Ovary (tissue), 9 donors: ENCODE measurements around the gene RMND5A. TPM values are rescaled to one million over a fixed set of nuclear protein-coding genes. Genes with fewer than 3 reads are reported as not detected.

Experiments used
- DNase-seq, 5 donors: peaks; one replicate each; pipeline ENCODE4 v3.0.0-alpha.2; 2019 to 2020
- H3K27ac ChIP-seq, 2 donors: fragments of 200-600 bp; one replicate each; pipeline versions ENCODE4 v1.5.1 to v1.8.0; 2019 to 2022
- H3K27me3 ChIP-seq: fragments of 200-600 bp; one replicate; pipeline ENCODE4 v1.8.0; 2022
- H3K36me3 ChIP-seq: fragments of 200-600 bp; sonication (generic); one replicate; pipeline ENCODE4 v1.5.1; 2019
- H3K4me1 ChIP-seq: one replicate; pipeline ENCODE4 v1.8.1; 2013; ENCODE audit warnings: mild to moderate bottlenecking, moderate library complexity; ENCODE audit not compliant: insufficient read depth
- H3K4me3 ChIP-seq: fragments of 200-600 bp; sonication (generic); one replicate; pipeline ENCODE4 v1.5.1; 2017
- H3K9me3 ChIP-seq, 2 donors: fragments of 200-600 bp in 1 of 2; sonication (generic) in 1 of 2; one replicate each; pipeline versions ENCODE4 v1.5.1 to v1.8.1; 2013 to 2019; ENCODE audit warnings: mild to moderate bottlenecking in 1 of 2, moderate library complexity in 1 of 2
- EP300 ChIP-seq: sonication (generic); formaldehyde crosslinking; IDR thresholded peaks from one replicate; pipeline ENCODE4 v1.6.1; 2017; ENCODE audit warnings: antibody characterized with exemption
- POLR2A ChIP-seq: fragments of 450-650 bp; IDR thresholded peaks from one replicate; pipeline ENCODE4 v1.6.1; 2017; ENCODE audit warnings: antibody characterized with exemption, mild to moderate bottlenecking, moderate library complexity
- WGBS, 3 donors: extraction: QIAGEN DNeasy Blood & Tissue Kit in 1 of 3; methylation state at CpG; one replicate each; pipeline versions ENCODE4 v1.1.5 to v1.1.7; 2013 to 2017; 5-methylcytosine and 5-hydroxymethylcytosine counted together
- intact Hi-C, 4 donors: fragments of 100-400 bp; cut with DNase I; formaldehyde crosslinking; loops; one replicate each; pipeline versions ENCODE4 v1.11.0 to v1.15.1; 2022 to 2023
- polyA plus RNA-seq, 2 donors: library from polyadenylated mRNA; stranded (reverse); fragments of 200-250 nt in 1 of 2; fragments of 350-450 nt in 1 of 2; fragmentation: Illumina TruSeq in 1 of 2; extraction: RNeasy Lipid Tissue Mini Kit (QIAGEN cat#74804) in 1 of 2; gene quantifications; one replicate each; pipeline ENCODE4 v1.2.3, GENCODE V29; 2013 to 2014
- total RNA-seq, 7 donors: library from RNA; depleted of rRNA in 2 of 7; stranded (reverse); fragments of >200 nt in 2 of 7; fragmentation: NEBNext Ultra II Directional in 3 of 7; extraction: Animal tissue kit (Norgen Biotek cat#: 25700) in 3 of 7; gene quantifications; one replicate each; pipeline versions ENCODE4 v1.1.0 to v1.2.4, GENCODE V29; 2016 to 2023
- TF ChIP-seq, protein P1 (sequence below), 3 donors: fragments of 450-650 bp in 2 of 3; fragments of 200-600 bp in 1 of 3; IDR thresholded peaks; one replicate each; pipeline versions ENCODE4 v1.5.1 to v1.8.0; 2016 to 2022; ENCODE audit warnings: antibody characterized with exemption in 3 of 3, mild to moderate bottlenecking in 1 of 3
- donor health status: DM: no; HTN: no; CAD: no; lungs with moderate emphysema.
- donor health status: DM: no; HTN: no; CAD: no.
- donor health status: Bipolar disorder and iron deficiency.
- donor health status: DM: yes; HTN: yes; CAD: no.
- donor health status: DM: no; HTN: no; CAD: no.
- donor health status: DM: yes; HTN: yes; CAD: no.

Gene RMND5A
- total and polyA plus RNA-seq, 9 donors, result 11.2 to 31.1 (median 26.4) TPM

DNA sequence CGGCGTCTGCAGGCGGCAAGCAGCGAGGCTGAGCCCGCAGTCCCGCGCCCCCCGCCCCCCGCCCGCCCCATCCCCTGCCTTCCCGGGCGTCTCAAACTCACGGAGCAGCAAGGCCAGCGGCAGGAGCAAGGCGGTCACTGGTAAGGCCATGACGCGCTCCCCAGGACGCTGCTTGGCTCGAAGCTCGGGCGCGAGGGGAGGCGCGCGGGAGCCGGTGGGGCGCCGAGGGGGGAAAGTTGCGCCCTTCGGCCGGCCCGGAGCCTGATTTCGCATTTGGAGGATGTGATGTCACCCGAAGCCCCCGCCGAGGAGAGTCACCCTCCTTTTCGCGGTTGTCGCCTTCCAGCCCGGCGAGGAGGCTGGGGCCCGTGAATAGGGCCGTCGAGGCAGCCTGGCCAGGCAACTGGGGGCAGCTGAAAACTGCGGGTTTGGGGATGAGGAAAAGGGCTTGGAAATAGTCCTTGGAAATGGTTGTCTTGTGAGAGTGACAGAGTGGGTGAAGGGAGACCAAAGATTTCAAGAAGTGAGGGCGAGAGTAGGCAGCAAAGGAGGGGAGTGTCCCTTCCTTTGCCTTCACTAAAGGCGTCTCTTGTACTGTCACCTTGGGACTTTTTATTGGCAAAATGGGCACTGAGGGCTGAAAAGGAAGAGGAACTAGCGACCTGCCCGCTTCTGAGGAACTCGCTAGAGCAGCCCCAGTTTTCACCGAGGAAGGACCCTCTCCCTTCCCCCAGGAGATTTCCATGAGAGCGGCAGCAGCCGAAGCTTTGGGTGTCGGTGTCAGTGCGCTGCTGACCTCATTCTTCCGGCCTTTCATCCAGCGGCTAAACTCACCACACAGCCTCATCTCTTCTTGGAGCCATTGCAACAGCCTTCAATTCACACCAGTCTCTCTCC lies 70.8 kb downstream of the RMND5A start, which contains the start of gene CD8A:
TSS of gene CD8A (minus strand) at position 238 of the 897 bp plus-strand sequence. CDS start at position 150, 88 bp downstream.
- no peaks in the 10 kb centered on the region for H3K36me3 ChIP-seq
- no peak within 1 kb of the TSS for H3K27ac ChIP-seq
- peaks cover 5% of the 10 kb centered on the region for H3K4me1 ChIP-seq
- H3K27me3 ChIP-seq, result peaks cover 4% of the 10 kb centered on the region
- no peak for TF ChIP-seq EP300
- TF ChIP-seq, protein P1, sequence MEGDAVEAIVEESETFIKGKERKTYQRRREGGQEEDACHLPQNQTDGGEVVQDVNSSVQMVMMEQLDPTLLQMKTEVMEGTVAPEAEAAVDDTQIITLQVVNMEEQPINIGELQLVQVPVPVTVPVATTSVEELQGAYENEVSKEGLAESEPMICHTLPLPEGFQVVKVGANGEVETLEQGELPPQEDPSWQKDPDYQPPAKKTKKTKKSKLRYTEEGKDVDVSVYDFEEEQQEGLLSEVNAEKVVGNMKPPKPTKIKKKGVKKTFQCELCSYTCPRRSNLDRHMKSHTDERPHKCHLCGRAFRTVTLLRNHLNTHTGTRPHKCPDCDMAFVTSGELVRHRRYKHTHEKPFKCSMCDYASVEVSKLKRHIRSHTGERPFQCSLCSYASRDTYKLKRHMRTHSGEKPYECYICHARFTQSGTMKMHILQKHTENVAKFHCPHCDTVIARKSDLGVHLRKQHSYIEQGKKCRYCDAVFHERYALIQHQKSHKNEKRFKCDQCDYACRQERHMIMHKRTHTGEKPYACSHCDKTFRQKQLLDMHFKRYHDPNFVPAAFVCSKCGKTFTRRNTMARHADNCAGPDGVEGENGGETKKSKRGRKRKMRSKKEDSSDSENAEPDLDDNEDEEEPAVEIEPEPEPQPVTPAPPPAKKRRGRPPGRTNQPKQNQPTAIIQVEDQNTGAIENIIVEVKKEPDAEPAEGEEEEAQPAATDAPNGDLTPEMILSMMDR (IDR thresholded peaks at IDR 0.05), result no peak
- TF ChIP-seq POLR2A, result no peak
- intact Hi-C loops, result no loop called here
- no peak for DNase-seq
- no peak within 1 kb of the TSS for H3K4me3 ChIP-seq
- H3K9me3 ChIP-seq, result no peaks in the 10 kb centered on the region
- WGBS, 3 donors, result 2 to 3% (median 2%) methylated on average over 43 to 57 of the region's 57 CpGs

DNA sequence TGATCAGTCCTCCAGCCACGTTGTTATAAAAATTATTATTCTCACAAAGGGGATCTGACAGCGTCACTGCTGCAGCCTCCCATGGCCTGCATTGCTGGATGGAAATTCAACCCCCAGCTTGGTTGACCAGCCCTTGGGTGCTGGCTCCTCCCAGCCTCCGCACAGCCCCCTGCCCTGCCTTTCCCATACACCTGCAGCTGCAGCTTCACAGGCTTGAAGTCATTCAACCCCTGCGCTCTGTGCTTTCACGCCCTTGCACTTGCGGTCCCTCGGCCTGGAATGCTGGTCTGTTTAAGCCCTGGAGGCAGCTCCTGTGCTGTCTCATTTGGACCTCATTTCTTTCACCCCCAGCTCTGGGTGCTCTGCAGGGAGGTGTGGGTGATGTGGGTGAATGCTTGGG lies 71.5 kb downstream of the RMND5A start:
- H3K9me3 ChIP-seq, result no peaks in the 10 kb centered on the region
- no peak for DNase-seq
- TF ChIP-seq, protein P1 (IDR thresholded peaks at IDR 0.05), result no peak
- TF ChIP-seq POLR2A (no peak), EP300 (no peak)
- H3K4me3 ChIP-seq, result no peak overlapping the region
- peaks cover 5% of the 10 kb centered on the region for H3K4me1 ChIP-seq
- no peaks in the 10 kb centered on the region for H3K36me3 ChIP-seq
- intact Hi-C loops, result no loop called here
- no peak overlapping the region for H3K27ac ChIP-seq
- WGBS, 3 donors, result 38 to 49% (median 42%) methylated on average over 7 of the region's 7 CpGs
- peaks cover 4% of the 10 kb centered on the region for H3K27me3 ChIP-seq

DNA sequence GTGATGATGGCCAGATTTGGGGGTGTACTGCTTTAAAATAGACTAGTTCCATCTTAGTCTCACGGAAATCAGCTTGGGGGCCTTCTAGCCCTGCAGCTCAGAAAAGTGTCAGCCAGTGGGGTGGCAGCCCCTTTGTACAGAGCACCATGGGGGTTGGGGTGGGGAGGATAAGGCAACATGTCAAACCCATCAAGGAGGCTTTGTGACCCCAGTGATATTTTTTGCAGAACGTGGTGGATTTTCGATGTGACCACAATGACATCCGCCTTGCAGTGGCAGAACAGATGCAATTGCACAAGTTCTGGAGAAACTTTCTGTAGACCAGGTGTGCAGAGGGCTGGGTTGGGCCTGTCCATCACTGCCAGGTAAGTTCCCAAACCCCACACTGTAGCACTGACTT lies 73.7 kb downstream of the RMND5A start:
- Histone ChIP-seq H3K27ac (no peak overlapping the region), H3K36me3 (no peaks in the 10 kb centered on the region), H3K4me1 (peaks cover 5% of the 10 kb centered on the region), H3K27me3 (peaks cover 4% of the 10 kb centered on the region), H3K9me3 (no peaks in the 10 kb centered on the region), H3K4me3 (no peak overlapping the region)
- 85 to 94% (median 91%) methylated on average over 4 of the region's 4 CpGs for WGBS, 3 donors
- intact Hi-C loops, result no loop called here
- TF ChIP-seq POLR2A (no peak), EP300 (no peak)
- TF ChIP-seq, protein P1 (IDR thresholded peaks at IDR 0.05), result no peak
- no peak for DNase-seq

DNA sequence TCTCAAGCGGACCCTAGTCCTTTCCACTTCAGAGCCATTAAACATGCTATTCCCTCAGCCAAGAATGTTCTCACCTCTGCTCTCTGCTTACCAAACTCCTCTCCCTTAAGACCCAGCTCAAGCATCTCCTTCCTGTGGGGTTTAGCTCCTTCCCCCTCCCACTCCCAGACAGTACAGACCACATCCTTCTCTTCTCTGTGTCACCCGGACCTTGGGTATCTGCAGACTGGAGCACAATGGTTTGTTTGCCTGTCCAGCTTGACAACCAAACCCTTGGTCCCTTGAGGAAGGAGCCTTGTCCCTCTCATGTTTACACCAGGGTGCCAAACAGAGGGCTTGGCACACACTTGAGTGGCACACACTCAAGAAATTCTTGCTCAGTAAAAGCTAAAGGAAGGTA lies 74.8 kb downstream of the RMND5A start:
- no peak overlapping the region for H3K4me3 ChIP-seq
- no peak for DNase-seq
- no peak overlapping the region for H3K27ac ChIP-seq
- TF ChIP-seq POLR2A (no peak), EP300 (no peak)
- TF ChIP-seq, protein P1 (IDR thresholded peaks at IDR 0.05), result no peak
- 81 to 98% (median 86%) methylated on average over 2 of the region's 2 CpGs for WGBS, 3 donors
- peaks cover 5% of the 10 kb centered on the region for H3K4me1 ChIP-seq
- H3K9me3 ChIP-seq, result no peaks in the 10 kb centered on the region
- intact Hi-C loops, result loop anchor here in 1 of 4 donors (5.0 kb wide), 1 partner anchor 338 kb away; no protein-coding TSS in a partner anchor
- H3K27me3 ChIP-seq, result peaks cover 4% of the 10 kb centered on the region
- no peaks in the 10 kb centered on the region for H3K36me3 ChIP-seq
